SK-N-SH treated with all-trans-retinoic acid at 6 μM for 48 hours (cell line): ENCODE data around the gene OR10K2.

ENCODE experiments used
- ARNTL ChIP-seq: fragments of 450-650 bp; formaldehyde crosslinking; IDR thresholded peaks from 2 replicates; pipeline ENCODE4 v1.5.0; 2020; ENCODE audit warnings: low read depth, mild to moderate bottlenecking, moderate library complexity, borderline replicate concordance
- BACH2 ChIP-seq: fragments of 250-450 bp; sonication (Bioruptor Pico); IDR thresholded peaks from 2 replicates; pipeline ENCODE4 v1.9.0; 2021; ENCODE audit warnings: mild to moderate bottlenecking, borderline replicate concordance
- CSDC2 ChIP-seq: fragments of 250-450 bp; sonication (Bioruptor Pico); IDR thresholded peaks from 2 replicates; pipeline ENCODE4 v1.5.0; 2020; ENCODE audit warnings: mild to moderate bottlenecking, moderate library complexity
- OSR1 ChIP-seq: fragments of 250-450 bp; sonication (Bioruptor Pico); IDR thresholded peaks from 2 replicates; pipeline ENCODE4 v1.8.0; 2022; ENCODE audit warnings: moderate library complexity, mild to moderate bottlenecking, inconsistent platforms
- PPARA ChIP-seq: fragments of 250-450 bp; sonication (Bioruptor Pico); IDR thresholded peaks from 2 replicates; pipeline ENCODE4 v1.5.0; 2020; ENCODE audit warnings: mild to moderate bottlenecking, borderline replicate concordance
- RARB ChIP-seq: fragments of 250-450 bp; sonication (Bioruptor Pico); IDR thresholded peaks from 2 replicates; pipeline ENCODE4 v1.8.0; 2021; ENCODE audit warnings: mild to moderate bottlenecking, moderate library complexity
- TCF4 ChIP-seq: fragments of 250-450 bp; sonication (Bioruptor Pico); IDR thresholded peaks from 2 replicates; pipeline ENCODE4 v1.8.0; 2021; ENCODE audit warnings: mild to moderate bottlenecking, moderate library complexity, borderline replicate concordance
- TF ChIP-seq, protein P1 (sequence below): fragments of 250-450 bp; sonication (Bioruptor Pico); IDR thresholded peaks from 2 replicates; pipeline ENCODE4 v1.5.1; 2020; ENCODE audit warnings: low read depth, mild to moderate bottlenecking, moderate library complexity

DNA sequence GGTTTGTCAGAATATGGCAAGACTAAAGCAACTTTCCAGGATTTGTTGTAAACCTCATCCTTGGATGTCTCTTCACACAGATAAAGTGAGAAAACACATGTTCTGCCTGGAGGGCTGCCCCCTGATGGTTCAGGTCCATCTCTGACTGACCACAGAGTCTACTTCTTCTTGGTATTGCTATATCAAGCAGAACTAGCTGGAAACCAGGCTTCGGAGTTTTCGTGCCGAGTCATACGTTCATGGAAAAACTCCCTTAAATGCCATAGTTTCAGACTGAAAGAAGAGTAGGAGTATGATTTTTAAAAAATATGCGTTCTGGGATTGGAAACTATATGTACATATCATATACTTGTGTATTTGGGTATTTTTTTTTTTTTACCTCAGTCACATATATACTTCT is 32.6 kb downstream of the OR10K2 start:
- no peak for TF ChIP-seq PPARA (CRISPR knock-in tag)
- TF ChIP-seq CSDC2 (CRISPR knock-in tag): no peak
- TF ChIP-seq, protein P1, sequence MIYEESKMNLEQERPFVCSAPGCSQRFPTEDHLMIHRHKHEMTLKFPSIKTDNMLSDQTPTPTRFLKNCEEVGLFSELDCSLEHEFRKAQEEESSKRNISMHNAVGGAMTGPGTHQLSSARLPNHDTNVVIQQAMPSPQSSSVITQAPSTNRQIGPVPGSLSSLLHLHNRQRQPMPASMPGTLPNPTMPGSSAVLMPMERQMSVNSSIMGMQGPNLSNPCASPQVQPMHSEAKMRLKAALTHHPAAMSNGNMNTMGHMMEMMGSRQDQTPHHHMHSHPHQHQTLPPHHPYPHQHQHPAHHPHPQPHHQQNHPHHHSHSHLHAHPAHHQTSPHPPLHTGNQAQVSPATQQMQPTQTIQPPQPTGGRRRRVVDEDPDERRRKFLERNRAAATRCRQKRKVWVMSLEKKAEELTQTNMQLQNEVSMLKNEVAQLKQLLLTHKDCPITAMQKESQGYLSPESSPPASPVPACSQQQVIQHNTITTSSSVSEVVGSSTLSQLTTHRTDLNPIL: no peak
- no peak for TF ChIP-seq ARNTL (CRISPR knock-in tag)
- no peak for TF ChIP-seq OSR1 (CRISPR knock-in tag)
- TF ChIP-seq BACH2 (CRISPR knock-in tag): no peak
- no peak for TF ChIP-seq TCF4
- TF ChIP-seq RARB (CRISPR knock-in tag): no peak
